ENCODE data around the gene SND1.

Gene SND1

DNA sequence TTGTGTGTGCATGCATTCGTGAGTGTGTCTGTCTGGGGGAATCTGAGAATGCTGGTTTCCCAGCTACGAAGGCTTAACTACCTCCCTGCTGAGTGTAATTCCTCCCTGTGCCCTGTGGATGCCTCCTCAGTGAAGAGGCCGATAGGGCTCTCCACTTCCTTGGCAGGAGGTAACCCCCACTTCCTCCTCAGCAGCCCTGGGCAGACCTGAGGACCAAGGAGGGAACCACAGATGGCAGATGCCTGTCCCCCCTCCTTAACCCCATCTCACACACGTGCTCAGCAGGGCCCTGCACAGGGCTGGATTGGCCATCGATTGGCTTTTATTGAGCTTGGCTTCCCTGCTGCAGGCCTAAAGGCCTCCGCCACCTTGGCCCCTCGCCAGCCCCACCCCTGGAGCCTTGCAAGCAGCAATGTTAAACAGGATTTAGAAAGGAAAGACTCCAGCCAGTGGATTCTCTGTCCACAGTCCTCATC lies 424.8 kb downstream of the SND1 start:
- in situ Hi-C loops (cut with MboI; ENCODE audit: low sequenced_read_pairs): no loop called here

DNA sequence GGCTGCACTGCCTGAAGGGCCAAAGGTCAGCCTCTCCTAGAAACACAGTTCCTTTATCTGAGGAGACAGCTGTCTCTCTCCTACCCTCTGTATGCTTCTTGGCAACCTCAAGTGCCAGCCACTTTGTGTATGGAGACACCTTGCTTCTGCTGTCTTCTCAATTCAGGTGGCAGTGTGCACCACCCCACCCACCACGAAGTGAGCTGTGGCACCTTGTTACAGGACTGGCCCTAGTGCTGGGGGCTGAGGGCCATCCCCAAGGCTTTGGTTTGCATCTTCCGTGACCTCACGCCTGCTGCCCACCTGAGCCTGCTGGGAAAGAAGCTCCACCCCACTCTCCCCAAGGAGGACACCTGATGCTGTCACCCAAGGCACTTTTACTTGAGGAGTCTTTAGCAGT lies 426.3 kb downstream of the SND1 start:
- in situ Hi-C loops (cut with MboI; ENCODE audit: low sequenced_read_pairs): no loop called here

DNA sequence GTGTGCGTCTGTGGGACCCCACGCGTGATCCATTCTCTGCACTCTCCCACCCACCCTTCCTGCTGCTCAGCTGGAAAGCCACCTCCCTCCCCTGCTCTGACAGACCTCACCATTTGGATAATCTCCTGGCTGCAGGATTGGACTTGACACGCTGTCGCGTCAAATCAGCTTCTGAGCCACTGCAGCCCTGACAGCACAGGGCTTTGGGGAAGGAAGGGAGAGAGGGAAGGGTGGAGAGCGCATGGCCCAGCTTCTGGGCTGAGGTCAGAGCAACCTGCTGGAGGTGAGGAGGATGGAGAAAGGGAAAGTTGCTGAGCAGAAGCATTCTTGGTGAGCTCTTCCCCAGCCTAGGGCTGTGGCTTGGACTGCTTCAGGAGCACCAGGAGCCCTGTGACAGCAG lies 428.2 kb downstream of the SND1 start:
- in situ Hi-C loops (cut with MboI; ENCODE audit: low sequenced_read_pairs): no loop called here

DNA sequence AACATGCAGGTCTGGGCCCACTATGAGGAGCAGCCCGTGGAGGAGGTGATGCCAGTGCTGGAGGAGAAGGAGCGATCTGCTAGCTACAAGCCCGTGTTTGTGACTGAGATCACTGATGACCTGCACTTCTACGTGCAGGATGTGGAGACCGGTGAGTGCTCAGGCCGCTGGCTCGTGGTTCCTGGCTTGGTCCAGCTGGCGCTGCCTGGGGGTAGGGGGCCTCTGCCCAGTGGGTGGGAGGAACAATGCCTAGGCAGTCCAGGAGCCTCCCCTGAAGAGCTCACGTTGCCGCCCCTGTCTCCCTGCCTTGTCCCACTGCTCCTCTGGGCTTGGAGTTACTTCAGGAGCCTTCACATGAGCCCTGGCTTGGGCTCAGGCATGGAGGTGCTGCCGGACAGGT lies 429.4 kb downstream of the SND1 start:
- in situ Hi-C loops (cut with MboI; ENCODE audit: low sequenced_read_pairs): no loop called here

DNA sequence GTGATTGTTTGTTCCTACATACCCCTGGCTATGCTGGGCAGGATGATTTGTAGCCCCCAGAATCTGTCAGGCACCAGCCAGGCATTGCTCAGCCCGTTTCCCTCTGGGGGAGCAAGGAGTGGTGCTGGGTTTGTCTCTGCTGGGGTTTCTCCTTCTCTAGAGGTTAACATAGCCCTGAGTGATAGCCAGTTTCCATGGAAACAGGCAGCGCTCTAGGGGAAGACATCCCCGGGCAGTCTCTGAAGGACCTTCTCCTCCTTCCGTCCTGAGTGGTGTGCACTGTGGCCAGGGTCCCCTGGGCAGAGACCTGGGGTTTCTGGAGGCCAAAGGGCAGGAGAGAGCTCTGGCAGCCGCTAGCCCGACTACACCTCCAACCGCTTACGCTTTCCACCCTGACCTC lies 429.8 kb downstream of the SND1 start:
- in situ Hi-C loops (cut with MboI; ENCODE audit: low sequenced_read_pairs): no loop called here

DNA sequence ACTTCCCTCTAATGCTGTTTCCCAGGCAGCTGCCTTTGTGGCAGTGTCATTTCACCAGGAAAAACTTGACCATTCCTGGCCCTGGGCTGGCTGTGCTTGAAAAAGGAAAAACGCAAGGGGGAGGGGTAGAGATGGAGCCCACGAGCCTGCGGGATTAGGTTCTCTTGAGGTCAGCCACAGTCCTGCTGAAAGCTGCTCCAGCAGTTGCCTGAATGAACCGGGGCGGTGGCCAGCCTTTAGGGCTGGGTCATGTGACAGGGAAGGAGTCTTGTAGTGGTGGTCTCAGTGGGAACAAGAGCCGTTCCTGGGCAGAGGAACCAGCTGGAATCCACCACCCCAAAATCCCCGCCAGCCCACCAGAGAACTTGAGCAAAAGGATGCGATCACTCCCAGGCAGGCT lies 430.4 kb downstream of the SND1 start:
- in situ Hi-C loops (cut with MboI; ENCODE audit: low sequenced_read_pairs): no loop called here

DNA sequence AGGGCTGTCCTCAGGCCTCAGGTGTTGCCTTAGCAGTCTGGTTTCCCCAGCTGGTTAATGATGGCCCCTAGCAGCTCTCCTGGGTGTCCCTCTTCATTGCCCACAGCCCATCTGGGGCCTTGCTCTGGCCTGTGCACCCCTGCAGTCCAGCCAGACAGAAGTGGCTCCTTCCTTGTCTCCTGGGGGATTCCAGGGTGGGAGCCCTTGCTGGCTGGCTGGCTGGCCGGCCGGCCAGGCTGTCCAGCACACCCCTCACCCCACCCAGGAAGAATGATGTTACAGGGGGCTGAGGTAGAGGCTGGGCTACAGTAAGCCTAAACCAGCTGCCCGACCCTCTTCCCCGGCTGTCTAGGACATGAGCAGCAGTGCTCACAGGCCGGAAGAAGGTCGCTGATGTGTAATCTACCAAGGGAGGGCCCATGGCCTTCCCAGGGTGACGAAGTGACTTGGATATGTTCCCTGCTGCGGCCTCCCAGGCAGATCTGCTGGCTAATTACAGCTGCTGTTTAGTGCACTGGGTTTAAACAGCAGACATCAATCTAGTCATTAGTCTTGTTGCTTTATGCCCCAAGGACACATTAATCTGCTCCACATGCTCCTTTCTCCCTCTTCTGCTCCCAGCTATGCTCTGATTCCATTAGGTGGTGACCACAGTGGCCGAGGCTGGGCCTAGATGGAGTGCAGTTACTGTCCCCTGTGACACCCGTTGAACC lies 433.1 kb downstream of the SND1 start:
- in situ Hi-C loops (cut with MboI; ENCODE audit: low sequenced_read_pairs): no loop called here

DNA sequence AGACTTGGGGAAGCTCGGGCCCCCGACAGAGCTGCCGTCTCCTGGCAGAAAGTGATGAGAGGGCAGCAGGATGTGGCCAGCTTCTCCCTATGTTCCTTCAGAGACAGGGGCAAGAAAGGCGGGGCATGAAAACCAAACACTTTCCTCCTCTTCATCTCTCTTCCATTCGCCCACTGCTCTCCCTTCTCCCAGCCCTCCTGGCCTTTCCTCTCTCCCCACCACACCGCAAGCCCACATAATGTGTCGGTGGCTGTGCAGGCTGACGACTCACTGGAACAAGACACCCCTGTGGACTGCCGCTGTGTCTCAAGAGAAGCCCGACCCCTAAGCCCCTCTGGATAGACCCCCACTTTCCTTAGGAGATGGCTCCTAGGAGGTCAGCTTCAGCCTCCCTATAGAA lies 438.5 kb downstream of the SND1 start:
- in situ Hi-C loops (cut with MboI; ENCODE audit: low sequenced_read_pairs): no loop called here

DNA sequence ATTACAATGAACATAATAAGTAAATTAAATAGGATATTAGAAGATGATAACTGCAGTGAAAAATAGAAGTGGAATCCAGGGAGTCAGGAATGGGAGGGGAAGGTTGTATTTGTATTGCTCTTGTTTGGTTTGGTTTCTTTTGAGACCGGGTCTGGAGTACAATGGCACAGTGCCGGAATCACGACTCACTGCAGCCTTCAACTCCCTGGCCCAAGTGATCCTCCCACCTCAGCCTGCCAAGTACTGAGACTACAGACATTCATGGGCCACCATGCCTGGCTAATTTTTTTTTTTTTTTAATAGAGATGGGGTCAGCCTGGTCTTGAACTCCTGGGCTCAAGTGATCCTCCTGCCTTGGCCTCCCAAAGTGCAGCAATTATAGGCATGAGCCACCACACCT lies 439.1 kb downstream of the SND1 start:
- in situ Hi-C loops (cut with MboI; ENCODE audit: low sequenced_read_pairs): no loop called here

DNA sequence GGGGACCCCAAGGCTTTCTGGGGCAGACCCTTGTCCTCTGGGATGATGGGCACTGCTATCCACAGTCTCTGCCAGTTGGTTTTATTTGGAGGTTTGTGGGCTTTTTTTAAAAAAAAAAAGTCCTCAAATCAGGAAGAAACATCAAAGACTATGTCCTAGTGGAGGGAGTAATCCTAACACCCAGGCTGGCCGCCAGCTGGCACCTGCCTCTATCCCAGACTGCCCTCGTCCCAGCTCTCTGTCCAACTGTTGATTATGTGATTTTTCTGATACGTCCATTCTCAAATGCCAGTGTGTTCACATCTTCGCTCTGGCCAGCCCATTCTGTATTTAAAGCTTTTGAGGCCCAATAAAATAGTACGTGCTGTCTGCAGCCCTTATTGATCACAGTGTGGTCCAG lies 440.2 kb downstream of the SND1 start:
- in situ Hi-C loops (cut with MboI; ENCODE audit: low sequenced_read_pairs): no loop called here

DNA sequence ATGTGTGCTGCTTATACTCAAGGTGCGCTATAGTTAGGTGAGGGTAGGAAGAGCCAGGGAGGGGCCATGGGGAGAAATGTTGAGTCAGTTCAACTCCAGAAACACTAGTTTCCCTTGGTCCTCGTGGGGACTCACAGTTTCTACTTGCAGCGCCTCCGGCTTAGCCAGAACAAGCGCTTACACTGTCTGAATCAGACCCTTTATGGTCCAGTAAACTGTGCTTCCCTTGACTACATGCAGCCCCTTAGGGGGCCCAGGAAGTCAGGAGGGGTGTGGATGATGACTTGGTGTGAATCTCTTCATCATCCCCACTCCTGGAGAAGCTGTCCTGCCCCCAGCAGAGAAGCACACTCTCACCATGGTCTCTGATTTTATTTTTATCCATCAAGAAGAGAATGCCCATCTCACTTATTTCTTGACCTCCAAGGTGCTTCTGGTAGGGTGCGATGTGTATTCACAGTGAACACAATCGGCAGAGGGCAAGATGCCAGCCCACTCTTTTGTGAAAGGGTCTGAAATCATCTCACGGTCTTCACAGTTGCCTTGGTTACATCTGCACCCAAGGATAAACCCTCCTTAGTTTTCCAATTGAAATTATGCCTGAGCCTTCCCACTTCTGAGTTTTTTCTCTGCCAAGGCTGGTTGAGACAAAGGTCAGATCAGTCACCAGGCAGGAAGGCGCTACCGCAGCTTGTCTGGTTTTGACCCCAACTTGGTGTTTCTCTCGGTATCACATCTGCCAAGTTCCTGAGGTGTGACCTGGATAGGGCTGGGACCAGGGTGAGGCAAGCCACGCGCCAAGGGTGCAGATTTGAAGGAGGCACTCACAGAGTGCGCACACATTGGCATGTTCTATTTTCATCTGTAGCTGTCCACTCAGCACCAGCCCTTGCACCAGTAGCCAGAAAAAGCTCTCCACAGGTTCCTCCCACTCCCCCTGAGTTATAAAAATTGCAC lies 441.9 kb downstream of the SND1 start:
- in situ Hi-C loops (cut with MboI; ENCODE audit: low sequenced_read_pairs): no loop called here

DNA sequence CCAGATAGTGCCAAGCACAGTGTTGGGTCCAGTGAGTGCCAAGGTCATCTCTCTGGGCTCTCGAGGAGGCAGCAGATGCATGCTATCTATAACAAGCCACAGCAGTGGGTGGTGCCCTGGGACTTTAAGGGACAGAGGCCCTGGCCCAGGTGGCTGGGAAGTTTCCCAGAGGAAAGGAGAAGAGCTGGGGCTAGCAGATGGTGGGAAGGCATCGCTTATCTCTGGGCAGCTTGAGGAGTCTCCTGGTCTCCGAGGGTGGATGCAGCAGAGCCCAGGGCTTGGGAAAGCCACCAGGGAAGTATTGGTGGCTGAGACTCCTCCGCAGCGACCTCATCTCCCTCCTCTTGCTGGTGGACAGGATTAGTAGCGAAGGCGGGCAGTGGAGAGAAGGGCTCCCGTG lies 442.7 kb downstream of the SND1 start:
- in situ Hi-C loops (cut with MboI; ENCODE audit: low sequenced_read_pairs): no loop called here

DNA sequence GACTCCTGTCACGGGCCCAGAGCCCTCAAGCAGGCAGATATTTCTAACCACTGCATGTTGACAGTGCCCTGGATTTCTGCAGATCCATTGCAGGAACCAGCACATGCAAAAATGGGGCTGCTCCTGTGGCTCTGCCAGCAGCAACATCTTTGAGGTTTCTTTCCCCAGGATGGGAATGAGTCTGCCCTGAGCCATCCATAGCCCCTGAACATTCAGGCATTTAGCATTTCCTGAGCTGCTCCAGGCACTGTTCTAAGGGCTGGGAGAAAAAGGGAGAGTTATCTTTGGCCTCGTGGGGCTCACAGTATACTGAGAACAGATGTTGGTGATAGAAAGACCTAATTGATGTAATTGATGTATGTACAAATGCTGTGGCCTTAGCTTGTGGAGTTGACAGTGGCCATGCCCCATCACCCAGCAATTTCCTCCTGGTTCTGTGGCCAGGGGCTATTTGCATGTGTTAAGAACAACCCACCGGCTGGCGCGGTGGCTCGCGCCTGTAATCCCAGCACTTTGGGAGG lies 445.3 kb downstream of the SND1 start:
- in situ Hi-C loops (cut with MboI; ENCODE audit: low sequenced_read_pairs): no loop called here

DNA sequence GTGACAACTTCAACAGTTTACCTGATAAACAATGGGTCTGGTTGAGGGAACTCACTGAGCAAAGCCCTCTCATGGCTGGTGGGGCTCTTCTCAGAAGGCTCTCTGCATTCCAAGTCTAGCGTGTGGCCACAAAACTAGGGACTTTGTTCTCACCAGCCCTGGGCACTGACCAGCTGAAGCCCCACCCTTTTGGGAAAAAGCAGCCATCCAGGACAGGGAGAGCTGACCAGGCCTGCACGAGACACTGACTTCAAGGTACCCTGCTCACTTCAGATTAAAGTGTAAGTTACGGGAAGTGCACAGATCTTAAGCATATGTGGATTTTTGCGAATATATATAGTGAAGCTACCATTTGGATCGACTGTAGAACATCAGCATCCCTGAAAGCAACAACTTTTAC lies 446.6 kb downstream of the SND1 start:
- in situ Hi-C loops (cut with MboI; ENCODE audit: low sequenced_read_pairs): no loop called here

DNA sequence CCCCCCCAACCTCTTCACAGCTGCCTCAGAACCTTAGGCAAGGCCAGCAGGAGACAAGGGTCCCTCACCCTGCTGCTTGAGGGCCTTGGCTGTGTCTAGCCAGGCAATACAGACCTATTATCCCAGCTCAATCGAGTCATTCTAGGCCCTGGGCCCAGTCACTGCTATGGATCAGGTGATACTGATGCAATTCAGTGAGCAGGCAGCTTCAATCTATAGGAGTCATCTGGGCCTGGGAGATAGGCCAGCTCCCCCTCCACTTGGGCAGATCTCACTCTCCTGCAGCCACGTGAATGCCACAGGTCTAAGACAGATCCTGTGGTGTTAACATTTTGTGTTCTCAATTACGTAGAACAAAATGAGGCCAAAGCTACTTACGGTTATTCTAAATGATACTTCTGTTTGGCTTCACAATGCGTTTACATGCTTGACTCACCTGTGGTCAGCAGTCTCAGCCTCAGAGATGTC lies 447.2 kb downstream of the SND1 start:
- in situ Hi-C loops (cut with MboI; ENCODE audit: low sequenced_read_pairs): no loop called here

DNA sequence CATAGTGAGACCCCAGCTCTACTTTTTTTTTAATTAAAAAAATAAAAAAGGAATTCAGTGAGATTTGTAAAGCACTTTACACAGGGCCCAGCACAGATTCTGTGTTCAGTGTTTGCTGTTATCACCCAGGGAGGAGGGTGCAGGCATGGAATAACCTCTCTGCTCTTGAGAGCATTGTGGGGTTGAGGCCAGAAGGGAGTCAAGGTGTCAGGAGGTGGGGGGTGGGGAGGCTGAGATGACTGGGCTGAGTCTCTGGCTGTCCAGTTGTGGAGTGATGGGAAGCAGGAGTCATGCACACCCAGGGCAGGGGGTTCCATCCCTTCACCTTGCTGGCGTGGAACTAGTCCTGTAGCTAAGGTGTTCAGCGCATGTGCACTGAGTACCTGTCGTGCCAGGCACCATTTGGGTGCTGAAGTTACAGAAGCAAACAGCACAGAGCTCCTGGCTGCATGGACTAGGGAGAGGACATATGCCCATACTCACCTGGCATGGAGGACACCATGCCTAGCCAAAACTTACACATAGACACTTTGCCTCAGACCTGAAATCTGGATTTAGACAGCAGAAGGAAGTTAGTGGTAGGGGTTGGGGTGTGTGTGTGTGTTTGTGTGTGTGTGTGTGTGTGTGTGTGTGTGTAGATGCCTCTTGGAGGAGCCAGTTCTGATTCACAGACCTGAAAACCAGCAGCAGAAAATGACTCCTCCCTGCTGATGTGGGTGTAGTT lies 448.4 kb downstream of the SND1 start:
- in situ Hi-C loops (cut with MboI; ENCODE audit: low sequenced_read_pairs): no loop called here

DNA sequence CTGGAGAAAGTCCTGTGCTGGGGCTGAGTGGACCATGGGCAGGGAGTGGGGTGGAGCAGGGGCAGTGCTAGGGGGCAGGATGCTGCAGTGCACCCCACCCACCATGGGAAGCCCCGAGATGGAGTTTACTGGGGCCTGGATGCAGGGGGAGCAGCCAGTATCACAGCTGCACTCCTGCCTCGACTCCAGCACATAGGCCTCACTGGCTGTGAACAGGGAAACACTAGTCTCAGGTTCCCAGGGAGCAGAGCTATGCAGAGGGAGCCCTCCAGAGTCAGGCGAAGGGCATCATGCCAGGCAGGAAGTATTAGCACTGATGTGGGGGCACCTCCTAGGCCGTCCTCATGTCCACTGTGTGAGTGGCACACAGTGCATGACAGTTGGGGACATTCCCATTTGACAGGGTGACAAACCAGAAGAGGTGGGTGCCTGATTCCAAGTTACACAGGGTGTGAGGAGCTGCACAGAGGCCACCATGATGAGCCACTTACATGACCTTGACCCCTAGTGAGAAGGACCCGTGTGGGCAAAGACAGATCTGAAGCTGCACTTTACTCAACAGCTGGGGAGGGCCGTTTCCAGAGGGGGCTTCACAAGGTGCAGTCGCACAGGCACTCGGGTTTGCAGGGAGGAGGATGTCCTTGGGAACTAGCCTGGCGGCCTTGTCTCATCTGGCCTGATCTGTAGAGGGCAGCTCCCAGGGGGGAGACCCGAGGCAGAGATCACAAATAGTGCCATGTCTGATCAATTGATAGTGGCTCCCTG lies 449.1 kb downstream of the SND1 start:
- in situ Hi-C loops (cut with MboI; ENCODE audit: low sequenced_read_pairs): no loop called here

DNA sequence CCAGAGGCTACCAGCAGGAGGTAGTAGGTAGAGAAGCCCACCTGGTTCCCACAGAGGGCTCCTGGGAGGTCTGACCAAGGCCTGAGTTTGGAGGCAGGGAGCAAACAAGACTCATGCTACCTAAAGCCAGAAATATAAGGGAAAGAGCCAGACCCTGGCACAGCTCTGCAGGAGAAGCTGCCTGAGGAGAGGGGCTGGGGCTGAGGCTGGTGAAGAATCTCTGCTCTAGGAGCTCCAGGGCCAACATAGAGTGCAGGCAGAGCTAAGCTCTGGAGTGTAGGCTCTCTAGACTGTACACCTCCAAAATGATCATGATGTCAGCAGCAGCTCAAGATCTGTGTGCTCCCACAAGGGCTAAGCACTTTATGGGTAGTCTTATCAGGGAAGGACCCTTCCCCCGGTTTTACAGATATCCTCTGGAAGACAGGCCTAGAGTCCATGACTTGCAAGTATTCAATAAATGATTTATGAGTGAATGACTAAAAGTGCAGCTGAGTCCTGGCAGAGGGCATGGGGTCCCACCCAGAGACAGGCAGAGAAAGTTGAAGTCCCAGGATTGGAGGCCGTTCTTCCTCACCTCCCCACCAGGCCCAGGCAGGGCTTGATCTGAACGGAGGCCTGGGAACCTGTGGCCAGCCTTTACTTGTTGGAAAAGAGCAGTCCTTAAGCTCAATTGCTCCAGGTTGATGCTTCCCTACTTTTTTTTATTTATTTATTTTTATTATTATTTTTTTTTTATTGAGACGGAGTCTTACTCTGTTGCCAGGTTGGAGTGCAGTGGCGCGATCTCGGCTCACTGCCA lies 450.7 kb downstream of the SND1 start:
- in situ Hi-C loops (cut with MboI; ENCODE audit: low sequenced_read_pairs): no loop called here

DNA sequence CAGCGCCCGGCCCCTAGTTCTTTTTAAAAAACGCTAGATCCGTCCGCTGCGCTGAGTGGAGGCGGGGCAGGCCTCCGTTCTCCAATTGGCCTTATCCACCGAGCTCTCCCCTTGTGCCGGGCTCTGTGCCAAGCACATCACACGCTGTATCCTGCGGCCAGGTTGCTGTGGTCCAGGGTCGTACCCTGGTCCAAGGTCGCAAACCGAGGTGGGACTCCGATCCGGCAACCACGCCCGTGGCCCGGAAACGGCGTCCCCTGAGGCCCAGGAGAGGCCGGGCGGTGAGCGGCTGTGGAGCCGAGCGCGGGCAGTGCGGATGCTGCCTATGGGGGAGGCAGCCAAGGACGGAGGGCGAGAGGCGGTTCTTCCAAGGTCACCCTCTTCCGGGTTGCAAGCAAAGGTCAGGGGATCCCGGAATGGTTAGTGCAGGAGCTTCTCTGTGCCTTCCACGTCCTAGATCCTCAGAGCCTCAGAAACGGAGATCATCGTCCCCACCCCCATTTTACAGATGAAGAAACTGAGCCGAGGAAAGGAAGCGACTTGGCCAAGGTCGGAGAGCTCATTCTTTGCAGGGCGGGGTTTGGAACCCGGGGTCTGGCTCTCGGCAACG lies 451.6 kb downstream of the SND1 start:
- in situ Hi-C loops (cut with MboI; ENCODE audit: low sequenced_read_pairs): no loop called here
